Measurements from ENCODE around the gene KRT83.
A peak's percentile ranks its signal among the peaks of the same experiment; 100 is the strongest.
"Not testable (repeated sequence)": the region's sequence is repeated elsewhere in the genome, so short reads cannot be mapped to it uniquely, and the experiment has no call there.

Gene KRT83

GRCh38 chr12:52306731-52307130 lies 14.5 kb downstream of the KRT83 start:
- peak; percentile 27 for DNase-seq

- DNase-seq = peak; percentile 27
Observed at GRCh38 chr12:52305921-52306705, 15.1 kb downstream of the KRT83 start.

- DNase-seq = not testable (repeated sequence)
Observed at GRCh38 chr12:52304941-52305411, 16.2 kb downstream of the KRT83 start.

- DNase-seq = not testable (repeated sequence)
Observed at GRCh38 chr12:52302242-52302914, 18.8 kb downstream of the KRT83 start.

GRCh38 chr12:52301721-52302120 lies 19.5 kb downstream of the KRT83 start:
- not testable (repeated sequence) for DNase-seq

- DNase-seq = no peak
Observed at GRCh38 chr12:52300796-52301691, 20.2 kb downstream of the KRT83 start.

GRCh38 chr12:52298677-52299190 lies 22.5 kb downstream of the KRT83 start:
- no peak for DNase-seq

- DNase-seq = no peak
Observed at GRCh38 chr12:52296572-52297215, 24.5 kb downstream of the KRT83 start.

- DNase-seq = no peak
Observed at GRCh38 chr12:52295663-52296062, 25.5 kb downstream of the KRT83 start.

- DNase-seq = no peak
Observed at GRCh38 chr12:52294803-52295202, 26.4 kb downstream of the KRT83 start.

GRCh38 chr12:52293926-52294325 lies 27.3 kb downstream of the KRT83 start:
- no peak for DNase-seq

- no peak for DNase-seq
Observed at GRCh38 chr12:52291267-52291935, 29.8 kb downstream of the KRT83 start, which contains the start of gene KRT81. KRT81 (minus strand) TSS chr12:52291534; CDS start chr12:52291465, 69 bp downstream.

- DNase-seq = not testable (repeated sequence)
Observed at GRCh38 chr12:52290483-52291134, 30.6 kb downstream of the KRT83 start.

- DNase-seq = not testable (repeated sequence)
Observed at GRCh38 chr12:52287816-52288805, 33.1 kb downstream of the KRT83 start.

GRCh38 chr12:52286857-52287785 lies 34.1 kb downstream of the KRT83 start:
- DNase-seq = not testable (repeated sequence)

GRCh38 chr12:52285851-52286530 lies 35.2 kb downstream of the KRT83 start:
- no peak for DNase-seq

GRCh38 chr12:52285172-52285745 lies 35.9 kb downstream of the KRT83 start:
- DNase-seq = no peak

Measured in NCI-H69 (cell line).